LoVo (cell line): ENCODE data around the gene KCNK13.

Source experiments
- DNase-seq: peaks from one replicate; pipeline ENCODE4 v3.0.0-alpha.2; 2016; ENCODE audit warnings: low spot score

Gene KCNK13

DNA sequence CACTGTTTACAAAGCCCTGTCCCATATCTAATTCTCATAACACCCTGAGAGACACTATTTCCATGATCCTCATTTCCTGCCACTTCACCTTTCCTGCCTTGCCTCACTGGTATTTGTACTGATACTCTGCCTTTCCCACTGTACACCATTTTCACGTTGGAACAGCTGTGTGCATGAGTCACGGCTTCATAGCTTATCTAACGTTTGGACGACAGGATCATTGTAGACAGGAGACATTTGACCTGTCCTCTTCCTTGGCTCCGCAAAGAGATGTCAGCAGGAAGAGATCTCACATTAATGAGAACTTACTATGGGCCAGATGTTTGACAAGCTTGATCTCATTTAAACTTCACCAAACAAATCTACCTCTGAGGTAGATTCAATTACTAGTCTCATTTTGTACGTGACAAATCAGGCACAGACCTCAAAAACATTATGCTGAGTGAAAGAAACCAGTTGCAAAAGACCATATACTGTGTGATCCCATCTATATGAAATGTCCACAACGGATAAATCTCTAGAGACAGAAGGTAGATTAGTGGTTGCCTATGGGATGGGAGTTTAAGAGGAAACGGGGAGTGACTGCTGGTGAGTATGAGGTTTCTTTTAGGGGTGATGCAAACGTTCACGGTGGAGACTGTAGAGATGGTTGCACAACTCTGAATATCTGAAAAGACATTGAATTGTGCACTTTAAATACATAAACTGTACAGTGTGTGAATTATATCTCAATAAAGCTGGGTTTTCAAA is 71.2 kb downstream of the KCNK13 start:
- DNase-seq: no peak

- no peak for DNase-seq
These were observed 75.1 kb downstream of the KCNK13 start for GRCh38 chr14:90136904-90137303.

DNA sequence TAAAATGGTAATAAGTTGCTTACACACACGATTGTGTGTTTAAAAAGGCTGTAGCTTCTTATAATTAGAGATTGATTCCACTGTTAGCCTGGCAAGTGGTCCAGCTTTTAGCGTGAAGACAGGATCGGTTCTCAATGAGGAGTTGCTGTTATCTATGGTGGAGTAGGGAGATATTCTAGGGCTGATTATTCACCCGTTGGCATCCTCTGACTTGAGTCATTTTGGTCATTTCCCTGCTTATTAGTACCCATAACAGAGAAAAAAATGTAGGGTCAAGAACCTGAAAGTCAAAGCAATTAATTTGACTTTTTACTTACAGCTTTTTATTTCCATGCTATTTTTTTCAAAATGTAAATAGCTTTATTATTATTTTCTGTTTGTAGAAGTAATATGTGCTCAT is 76.0 kb downstream of the KCNK13 start:
- no peak for DNase-seq

- DNase-seq: no peak
These were observed 77.4 kb downstream of the KCNK13 start for GRCh38 chr14:90139199-90139598.

- DNase-seq: no peak
These were observed 78.6 kb downstream of the KCNK13 start for GRCh38 chr14:90140298-90140955.

- no peak for DNase-seq
These were observed 79.1 kb downstream of the KCNK13 start for GRCh38 chr14:90140956-90141316.

GRCh38 chr14:90153429-90153828 is 91.6 kb downstream of the KCNK13 start:
- no peak for DNase-seq

- DNase-seq: no peak
These were observed 92.3 kb downstream of the KCNK13 start for GRCh38 chr14:90154110-90154509.

DNA sequence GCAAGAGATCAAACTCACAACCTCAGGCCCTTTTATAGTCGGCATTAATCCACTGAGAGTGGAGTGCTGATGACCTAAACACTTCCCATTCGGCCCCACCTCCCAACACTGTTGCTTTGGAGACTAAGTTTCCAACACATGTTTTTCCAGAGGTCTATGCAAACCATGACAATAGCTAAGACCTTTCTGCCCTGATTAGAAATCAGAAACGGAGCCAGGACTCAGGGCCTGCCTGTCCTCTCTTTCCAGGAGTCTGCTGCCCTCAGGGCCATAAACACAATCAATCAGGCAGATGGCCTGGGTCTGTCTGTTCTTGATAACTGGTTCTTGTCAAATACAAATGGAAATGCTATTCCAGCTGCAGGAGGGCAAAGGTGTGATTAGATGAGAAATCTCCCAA is 97.4 kb downstream of the KCNK13 start:
- DNase-seq: no peak

DNA sequence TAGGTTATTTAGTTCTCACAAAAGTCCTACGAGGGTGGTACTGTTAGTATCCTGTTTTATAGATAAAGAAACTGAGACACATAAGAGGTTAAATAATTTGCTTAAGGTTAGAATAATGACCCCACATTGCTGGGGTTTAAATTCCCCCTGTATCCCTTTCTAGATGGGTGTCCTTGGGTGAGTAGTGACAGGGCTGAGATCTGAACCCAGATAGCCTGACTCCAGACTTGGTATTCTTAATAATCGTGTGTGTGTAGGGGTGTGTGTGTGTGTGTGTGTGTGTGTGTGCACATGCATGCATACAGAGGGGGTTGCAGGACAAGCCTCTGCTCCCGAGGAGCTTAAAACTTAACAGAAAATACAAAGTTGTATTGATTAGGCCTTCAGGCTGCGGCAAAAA is 97.9 kb downstream of the KCNK13 start:
- no peak for DNase-seq

DNA sequence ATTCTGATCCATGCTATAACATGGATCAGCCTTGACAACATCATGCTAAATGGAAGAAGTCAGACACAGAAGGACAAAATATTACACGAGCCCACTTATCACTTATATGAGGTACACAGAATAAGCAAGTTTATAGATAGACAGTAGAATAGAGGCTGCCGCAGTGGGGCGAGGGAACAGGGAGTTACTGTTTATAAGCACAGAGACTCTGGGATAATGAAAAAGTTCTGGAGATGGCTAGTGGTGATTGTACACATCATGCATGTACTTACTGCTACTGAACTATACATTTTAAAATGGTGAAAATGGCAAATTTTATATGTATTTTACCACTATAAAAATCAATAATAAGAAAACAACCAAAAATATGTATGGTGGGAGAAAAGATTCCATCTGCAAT is 99.3 kb downstream of the KCNK13 start:
- no peak for DNase-seq

DNA sequence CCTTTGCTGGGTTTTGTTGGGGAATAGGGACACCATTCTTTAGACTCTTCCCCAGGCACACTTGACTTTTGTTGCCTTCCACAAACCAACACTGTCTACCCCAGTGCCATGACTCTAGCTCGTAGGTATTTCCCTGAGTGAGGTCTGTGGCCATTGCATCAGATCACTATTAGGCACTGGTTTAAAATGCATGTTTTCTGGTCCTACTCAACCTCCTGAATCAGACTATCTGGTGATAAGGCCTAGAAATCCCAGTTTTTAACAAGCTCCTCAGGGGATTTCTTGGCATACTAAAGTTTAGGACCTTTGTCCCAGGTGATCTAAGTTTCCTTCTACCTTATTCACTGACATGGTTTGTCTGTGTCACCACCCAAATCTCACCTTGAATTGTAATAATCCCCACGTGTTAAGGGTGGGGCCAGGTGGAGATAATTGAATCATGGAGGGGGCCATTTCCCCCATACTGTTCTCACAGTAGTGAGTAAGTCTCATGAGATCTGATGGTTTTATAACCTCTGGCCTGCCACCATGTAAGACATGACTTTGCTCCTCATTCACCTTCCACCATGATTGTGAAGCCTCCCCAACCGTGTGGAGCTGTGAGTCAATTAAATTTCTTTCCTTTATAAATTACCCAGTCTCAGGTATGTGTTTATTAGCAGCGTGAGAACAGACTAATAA is 106.8 kb downstream of the KCNK13 start:
- no peak for DNase-seq

GRCh38 chr14:90175631-90176030 is 113.8 kb downstream of the KCNK13 start:
- no peak for DNase-seq

GRCh38 chr14:90177539-90178189 is 115.9 kb downstream of the KCNK13 start:
- no peak for DNase-seq

- DNase-seq: no peak
These were observed 117.6 kb downstream of the KCNK13 start for GRCh38 chr14:90179357-90179756.

- no peak for DNase-seq
These were observed 118.3 kb downstream of the KCNK13 start for GRCh38 chr14:90179809-90180779.

DNA sequence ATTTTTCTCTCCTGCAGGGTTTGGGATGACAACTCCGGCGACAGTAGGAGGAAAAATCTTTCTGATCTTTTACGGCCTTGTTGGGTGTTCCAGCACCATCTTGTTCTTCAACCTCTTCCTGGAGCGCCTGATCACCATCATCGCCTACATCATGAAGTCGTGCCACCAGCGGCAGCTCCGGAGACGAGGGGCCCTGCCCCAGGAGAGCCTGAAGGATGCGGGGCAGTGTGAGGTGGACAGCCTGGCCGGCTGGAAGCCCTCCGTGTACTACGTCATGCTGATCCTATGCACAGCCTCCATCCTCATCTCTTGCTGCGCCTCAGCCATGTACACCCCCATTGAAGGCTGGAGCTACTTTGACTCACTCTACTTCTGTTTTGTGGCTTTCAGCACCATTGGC is 122.3 kb downstream of the KCNK13 start:
- no peak for DNase-seq

DNA sequence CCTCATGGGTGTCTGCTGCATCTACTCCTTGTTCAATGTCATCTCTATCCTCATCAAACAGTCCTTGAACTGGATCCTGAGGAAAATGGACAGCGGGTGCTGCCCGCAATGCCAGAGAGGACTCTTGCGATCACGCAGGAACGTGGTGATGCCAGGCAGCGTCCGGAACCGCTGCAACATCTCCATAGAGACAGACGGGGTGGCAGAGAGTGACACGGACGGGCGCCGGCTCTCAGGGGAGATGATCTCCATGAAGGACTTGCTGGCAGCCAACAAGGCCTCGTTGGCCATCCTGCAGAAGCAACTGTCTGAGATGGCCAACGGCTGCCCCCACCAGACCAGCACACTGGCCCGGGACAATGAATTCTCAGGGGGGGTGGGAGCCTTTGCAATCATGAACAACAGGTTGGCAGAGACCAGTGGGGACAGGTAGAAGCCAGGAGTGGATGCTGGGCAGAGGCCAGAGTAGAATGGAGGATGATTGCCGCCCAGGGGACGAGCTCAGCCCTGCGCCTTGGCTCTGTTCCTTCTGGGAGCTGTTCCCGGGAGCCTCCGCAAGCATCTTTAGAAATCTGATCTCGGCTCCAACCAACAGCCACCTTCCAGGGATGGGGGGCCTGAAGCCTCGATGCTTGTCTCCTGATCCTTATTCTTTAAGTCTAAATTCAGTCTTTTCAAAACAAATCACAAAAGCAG is 122.9 kb downstream of the KCNK13 start:
- DNase-seq: no peak

- no peak for DNase-seq
These were observed 126.8 kb downstream of the KCNK13 start for GRCh38 chr14:90188588-90188987.

DNA sequence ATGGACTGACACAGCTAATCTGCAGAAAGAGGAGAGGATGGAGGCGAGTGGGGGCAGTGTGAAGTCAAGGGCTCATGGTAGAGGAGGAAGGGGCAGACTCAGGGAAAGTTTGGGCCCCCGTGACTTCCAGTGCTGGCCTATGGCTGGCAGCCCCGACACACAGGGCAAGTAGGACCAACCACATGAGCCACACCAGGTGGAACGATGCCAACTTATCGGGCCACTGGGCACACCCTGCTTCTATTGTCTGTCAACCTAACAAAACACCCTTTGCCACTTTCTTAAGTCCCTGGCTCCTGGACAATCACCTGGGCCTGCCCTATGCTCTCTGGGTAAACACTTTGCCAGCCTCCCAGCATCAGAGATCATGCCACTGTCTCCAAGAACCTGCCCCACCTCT is 129.4 kb downstream of the KCNK13 start:
- DNase-seq: no peak

GRCh38 chr14:90191585-90191984 is 129.8 kb downstream of the KCNK13 start:
- no peak for DNase-seq
